GM12875 (cell line): ENCODE data around the gene CEP135.
"Not testable (repeated sequence)": the region's sequence is repeated elsewhere in the genome, so short reads cannot be mapped to it uniquely, and the experiment has no call there.

Experiments used
- H3K4me3 ChIP-seq: one replicate; pipeline ENCODE4 v1.5.1; 2011; ENCODE audit warnings: low read depth, low read length, control low read depth
- CTCF ChIP-seq: IDR thresholded peaks from 2 replicates; pipeline ENCODE4 v1.5.1; 2011; ENCODE audit warnings: low read depth, mild to moderate bottlenecking, control low read depth, inconsistent platforms, low read length, moderate library complexity, borderline replicate concordance; ENCODE audit not compliant: insufficient read depth

The CEP135 gene

GRCh38 chr4:55955710-55956109, 7.0 kb downstream of the CEP135 start:
- no peak for TF ChIP-seq CTCF

GRCh38 chr4:55959655-55960054, 10.9 kb downstream of the CEP135 start:
- no peak overlapping the region for H3K4me3 ChIP-seq
- TF ChIP-seq CTCF: no peak

More at GRCh38 chr4:55955710-55956109, 7.0 kb downstream of the CEP135 start:
- H3K4me3 ChIP-seq: no peak overlapping the region

GRCh38 chr4:55964046-55964445, 15.3 kb downstream of the CEP135 start:
- no peak for TF ChIP-seq CTCF
- H3K4me3 ChIP-seq: no peak overlapping the region

GRCh38 chr4:55965585-55965984, 16.8 kb downstream of the CEP135 start:
- no peak for TF ChIP-seq CTCF
- no peak overlapping the region for H3K4me3 ChIP-seq

GRCh38 chr4:55966324-55966723, 17.6 kb downstream of the CEP135 start:
- H3K4me3 ChIP-seq: not testable (repeated sequence)

- no peak for TF ChIP-seq CTCF
- H3K4me3 ChIP-seq: no peak overlapping the region
Observed at GRCh38 chr4:55967376-55967775, 18.6 kb downstream of the CEP135 start.

GRCh38 chr4:55973650-55974049, 24.9 kb downstream of the CEP135 start:
- no peak overlapping the region for H3K4me3 ChIP-seq
- TF ChIP-seq CTCF: no peak

GRCh38 chr4:55977811-55978210, 29.1 kb downstream of the CEP135 start:
- TF ChIP-seq CTCF: no peak
- no peak overlapping the region for H3K4me3 ChIP-seq
